Measurements from ENCODE around the gene TCF4. TPM values are rescaled to one million over a fixed set of nuclear protein-coding genes. Genes with fewer than 3 reads are reported as not detected.

Gene TCF4
- total RNA-seq, 4 donors from 2014 or later, result 114 to 190 (median 132) TPM

- peaks cover 7 to 9% of the 10 kb centered on the region in 2 donors for H3K36me3 ChIP-seq
- no peaks in the 10 kb centered on the region for H3K27me3 ChIP-seq
- intact Hi-C loops (cut with DNase I), result no loop called here
- 86 to 87% methylated on average over 5 of the region's 5 CpGs for WGBS, 2 donors
- H3K9me3 ChIP-seq, result no peaks in the 10 kb centered on the region
- peaks cover 6 to 13% of the 10 kb centered on the region in 2 donors for H3K4me1 ChIP-seq
- H3K4me3 ChIP-seq (replicated peaks in 1 of 3), result no peak overlapping the region
- TF ChIP-seq CTCF (IDR thresholded peaks at IDR 0.05) (no peak), POLR2A (IDR thresholded peaks at IDR 0.05) (no peak)
- DNase-seq, result no peak
- H3K27ac ChIP-seq, result no peak overlapping the region
Measured at GRCh38 chr18:55269622-55270021, 318.4 kb downstream of the TCF4 start.

DNA sequence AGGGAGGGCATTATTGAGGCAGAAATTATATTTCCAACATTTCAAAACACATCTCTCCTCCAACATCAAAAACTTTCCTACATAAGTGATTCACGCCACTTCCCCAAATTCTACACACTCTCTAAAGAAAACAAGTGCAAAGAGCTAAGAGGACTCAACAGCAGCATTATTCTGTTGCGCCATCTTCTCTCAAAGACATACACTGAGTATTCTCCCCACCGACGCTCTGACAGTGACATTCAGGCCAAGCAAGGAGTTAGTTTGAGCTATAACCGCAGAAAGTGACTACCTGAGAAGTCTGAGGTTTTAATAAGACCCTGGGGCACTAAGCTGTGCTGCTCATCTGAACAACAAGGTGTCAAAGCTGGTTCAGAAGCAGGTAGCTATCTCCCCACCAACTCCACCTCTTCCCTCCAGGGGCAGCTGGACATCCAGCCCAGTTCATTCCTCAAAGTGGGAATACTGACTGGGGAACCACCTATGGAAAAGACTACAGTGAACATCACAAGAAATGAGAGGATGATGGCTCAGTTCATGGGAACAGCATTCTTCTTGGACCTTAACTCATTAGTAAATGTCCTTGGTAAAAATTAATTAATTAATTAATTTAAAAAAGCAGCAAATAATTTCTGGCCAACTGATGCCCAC, 319.2 kb downstream of the TCF4 start:
- no peaks in the 10 kb centered on the region for H3K9me3 ChIP-seq
- H3K27ac ChIP-seq, result no peak overlapping the region
- H3K4me3 ChIP-seq (replicated peaks in 1 of 3), result no peak overlapping the region
- TF ChIP-seq CTCF (IDR thresholded peaks at IDR 0.05) (no peak), POLR2A (IDR thresholded peaks at IDR 0.05) (no peak)
- H3K4me1 ChIP-seq, result peaks cover 14 to 16% of the 10 kb centered on the region in 2 donors
- intact Hi-C loops (cut with DNase I), result no loop called here
- no peak for DNase-seq
- H3K27me3 ChIP-seq, result no peaks in the 10 kb centered on the region
- H3K36me3 ChIP-seq, result peaks cover 0 to 3% of the 10 kb centered on the region in 2 donors
- WGBS, 2 donors, result 94 to 96% methylated on average over 5 of the region's 5 CpGs

DNA sequence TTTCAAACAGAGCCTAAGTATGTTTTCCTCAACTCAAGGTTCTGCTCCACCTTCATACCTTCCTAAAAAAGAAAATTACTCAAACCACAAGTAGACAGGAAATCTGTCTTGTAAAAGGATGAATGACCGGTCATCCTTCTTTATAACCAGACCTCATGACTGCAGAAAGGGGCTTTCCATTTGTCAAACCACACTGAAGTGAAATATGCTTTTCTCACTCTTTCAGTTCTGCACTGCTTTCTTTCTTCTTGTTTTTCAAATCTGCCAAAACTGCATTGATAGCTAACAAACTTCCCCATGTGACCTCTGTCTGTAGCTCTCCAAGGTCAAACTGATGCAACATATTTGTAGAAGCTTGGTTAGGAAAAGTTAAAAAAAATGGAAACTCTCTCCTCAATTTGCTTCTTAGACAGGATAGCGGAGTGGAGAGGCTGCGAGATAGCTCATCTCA, 319.8 kb downstream of the TCF4 start:
- 79 to 86% methylated on average over 3 of the region's 3 CpGs for WGBS, 2 donors
- TF ChIP-seq POLR2A (IDR thresholded peaks at IDR 0.05) (no peak), CTCF (IDR thresholded peaks at IDR 0.05) (no peak)
- no peaks in the 10 kb centered on the region for H3K9me3 ChIP-seq
- no peak overlapping the region for H3K27ac ChIP-seq
- intact Hi-C loops (cut with DNase I), result no loop called here
- peaks cover 16% of the 10 kb centered on the region in 2 donors for H3K4me1 ChIP-seq
- H3K27me3 ChIP-seq, result no peaks in the 10 kb centered on the region
- no peak for DNase-seq
- H3K4me3 ChIP-seq (replicated peaks in 1 of 3), result no peak overlapping the region
- peaks cover 0 to 3% of the 10 kb centered on the region in 2 donors for H3K36me3 ChIP-seq

DNA sequence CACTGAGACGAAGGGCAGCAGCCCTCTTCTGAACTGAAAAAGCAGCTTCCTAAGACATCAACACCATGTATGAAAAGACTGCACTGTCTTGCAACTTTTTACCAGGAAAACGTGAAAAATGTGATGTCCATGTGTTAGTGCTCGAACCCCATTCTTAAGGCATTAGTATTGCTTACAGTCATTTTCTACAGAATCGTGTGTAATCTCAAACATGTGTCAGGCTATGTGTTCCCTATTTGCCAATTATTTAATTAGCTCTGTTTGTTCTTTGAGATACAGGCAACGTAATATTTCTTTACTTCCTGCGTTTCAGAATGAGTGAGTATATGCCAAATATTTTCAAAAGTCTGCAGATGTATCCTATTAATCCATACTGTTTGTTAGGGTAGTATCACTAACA, 321.0 kb downstream of the TCF4 start:
- Histone ChIP-seq H3K9me3 (no peaks in the 10 kb centered on the region), H3K4me3 (replicated peaks in 1 of 3) (no peak overlapping the region), H3K4me1 (peaks cover 16 to 18% of the 10 kb centered on the region in 2 donors), H3K27me3 (no peaks in the 10 kb centered on the region), H3K36me3 (peaks cover 0 to 3% of the 10 kb centered on the region in 2 donors), H3K27ac (no peak overlapping the region)
- intact Hi-C loops (cut with DNase I), result no loop called here
- no peak for DNase-seq
- TF ChIP-seq POLR2A (IDR thresholded peaks at IDR 0.05) (no peak), CTCF (IDR thresholded peaks at IDR 0.05) (no peak)
- WGBS, 2 donors, result 79 to 83% methylated on average over 6 of the region's 6 CpGs

DNA sequence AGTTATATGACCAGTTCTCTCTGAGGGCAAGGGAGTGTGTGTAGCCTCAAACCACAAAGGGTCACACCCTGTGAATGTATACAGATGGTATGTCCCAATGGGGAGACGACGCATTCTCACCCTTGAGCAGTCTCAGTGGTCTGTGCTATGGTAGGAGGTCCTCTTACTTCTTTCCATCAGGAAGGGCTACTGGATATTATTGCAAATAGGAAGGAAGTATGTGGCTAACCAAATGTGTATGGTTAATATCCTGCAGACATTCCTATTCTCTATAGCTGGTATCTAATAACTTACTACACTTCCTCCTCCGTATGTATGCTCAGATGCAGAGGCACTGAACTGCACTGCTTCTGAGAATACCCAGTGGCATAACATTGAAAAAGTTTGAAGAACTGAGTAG, 322.0 kb downstream of the TCF4 start:
- 85 to 92% methylated on average over 3 of the region's 3 CpGs for WGBS, 2 donors
- peaks cover 16 to 18% of the 10 kb centered on the region in 2 donors for H3K4me1 ChIP-seq
- TF ChIP-seq POLR2A (IDR thresholded peaks at IDR 0.05) (no peak), CTCF (IDR thresholded peaks at IDR 0.05) (no peak)
- no peak overlapping the region for H3K4me3 ChIP-seq (replicated peaks in 1 of 3)
- intact Hi-C loops (cut with DNase I), result no loop called here
- H3K9me3 ChIP-seq, result no peaks in the 10 kb centered on the region
- DNase-seq, result no peak
- peak overlapping the region in 1 of 3 donors; percentile 59 for H3K27ac ChIP-seq
- no peaks in the 10 kb centered on the region for H3K27me3 ChIP-seq
- peaks cover 0 to 3% of the 10 kb centered on the region in 2 donors for H3K36me3 ChIP-seq
